Right lobe of liver (tissue), 6 donors: Measurements from ENCODE around the gene ACAP3. TPM values are rescaled to one million over a fixed set of nuclear protein-coding genes. Genes with fewer than 3 reads are reported as not detected.
A peak's percentile ranks its signal among the peaks of the same experiment; 100 is the strongest.

ENCODE experiments used
- ATAC-seq, 4 donors: fragments of 200-7000 bp; cut with Tn5 transposase; one replicate each; pipeline ENCODE4 v1.9.1; 2020; ENCODE audit warnings: mild to moderate bottlenecking in 4 of 4, moderate library complexity in 4 of 4
- DNase-seq, 3 donors: peaks; one replicate each; pipeline ENCODE4 v3.0.0-alpha.2; 2020
- H3K27ac ChIP-seq, 3 donors: fragments of 200-600 bp; one replicate each; pipeline ENCODE4 v1.8.0; 2022
- H3K27me3 ChIP-seq, 2 donors: fragments of 200-600 bp; one replicate each; pipeline ENCODE4 v1.8.0; 2022
- H3K36me3 ChIP-seq, 4 donors: fragments of 200-600 bp; sonication (generic) in 1 of 4; one replicate each; pipeline versions ENCODE4 v1.5.1 to v1.8.0; 2017 to 2022; ENCODE audit warnings: control low read depth in 1 of 4
- H3K4me1 ChIP-seq, 4 donors: fragments of 200-600 bp; sonication (generic) in 1 of 4; one replicate each; pipeline versions ENCODE4 v1.5.1 to v1.8.0; 2017 to 2022; ENCODE audit warnings: control low read depth in 1 of 4
- H3K4me3 ChIP-seq, 3 donors: fragments of 200-600 bp; one replicate each; pipeline ENCODE4 v1.8.0; 2022
- H3K9me3 ChIP-seq, 4 donors: fragments of 200-600 bp; sonication (generic) in 1 of 4; one replicate each; pipeline versions ENCODE4 v1.5.1 to v1.8.0; 2017 to 2022; ENCODE audit warnings: control low read depth in 1 of 4
- CTCF ChIP-seq, 4 donors: fragments of 200-600 bp in 3 of 4; fragments of 450-650 bp in 1 of 4; IDR thresholded peaks; one replicate each; pipeline versions ENCODE4 v1.5.1 to v1.8.0; 2016 to 2022; ENCODE audit warnings: antibody characterized with exemption in 4 of 4, mild to moderate bottlenecking in 2 of 4
- POLR2A ChIP-seq: fragments of 450-650 bp; IDR thresholded peaks from one replicate; pipeline ENCODE4 v1.6.1; 2017; ENCODE audit warnings: antibody characterized with exemption, mild to moderate bottlenecking
- WGBS: methylation state at CpG from one replicate; pipeline ENCODE4 v1.1.6; 2018; ENCODE audit warnings: low coverage, low lambda C conversion rate; ENCODE audit not compliant: insufficient coverage; ENCODE audit errors: missing lambda C conversion rate; 5-methylcytosine and 5-hydroxymethylcytosine counted together
- intact Hi-C, 2 donors: fragments of 100-400 bp; cut with DNase I; formaldehyde crosslinking; loops; one replicate each; pipeline versions ENCODE4 v1.11.2 to v1.14.1; 2022
- total RNA-seq, 6 experiments: library from RNA; depleted of rRNA in 2 of 6; stranded (reverse); fragments of >200 nt in 2 of 6; fragmentation: NEBNext Ultra II Directional in 3 of 6; extraction: Animal tissue kit (Norgen Biotek cat#: 25700) in 3 of 6; gene quantifications; one replicate each; pipeline versions ENCODE4 v1.1.0 to v1.2.4, GENCODE V29; 2016 to 2023
- donor health status: DM: no; HTN: yes; CAD: no.
- donor health status: DM: no; HTN: no; CAD: no.
- donor health status: DM: no; HTN: no; CAD: no.
- donor health status: DM: no; HTN: yes; CAD: no.
- donor health status: DM: no; HTN: yes; CAD: no.

Gene ACAP3
- total RNA-seq, 6 experiments from 2014 or later = 20.1 to 28.0 (median 22.0) TPM

- H3K27me3 ChIP-seq = no peaks in the 10 kb centered on the region
- no peak overlapping the region for H3K27ac ChIP-seq
- intact Hi-C loops = no loop called here
- WGBS = 76% methylated on average over 5 of the region's 32 CpGs
- DNase-seq = no peak
- no peak for ATAC-seq
- no peaks in the 10 kb centered on the region for H3K9me3 ChIP-seq
- H3K4me1 ChIP-seq = peaks cover 0 to 15% (median 6%) of the 10 kb centered on the region in 4 donors
- no peak for TF ChIP-seq CTCF (IDR thresholded peaks at IDR 0.05)
- TF ChIP-seq POLR2A = no peak
- no peaks in the 10 kb centered on the region for H3K36me3 ChIP-seq
- H3K4me3 ChIP-seq = no peak overlapping the region
Observed at GRCh38 chr1:1284221-1285101, 23.3 kb downstream of the ACAP3 start.

GRCh38 chr1:1283821-1284220, 23.9 kb downstream of the ACAP3 start:
- DNase-seq = no peak
- no peaks in the 10 kb centered on the region for H3K36me3 ChIP-seq
- H3K27ac ChIP-seq = no peak overlapping the region
- H3K4me3 ChIP-seq = no peak overlapping the region
- ATAC-seq = no peak
- TF ChIP-seq CTCF (IDR thresholded peaks at IDR 0.05) = no peak
- no peak for TF ChIP-seq POLR2A
- H3K4me1 ChIP-seq = peaks cover 0 to 15% (median 6%) of the 10 kb centered on the region in 4 donors
- H3K27me3 ChIP-seq = no peaks in the 10 kb centered on the region
- no peaks in the 10 kb centered on the region for H3K9me3 ChIP-seq
- intact Hi-C loops = no loop called here
- 3% methylated on average over 5 of the region's 9 CpGs for WGBS

- H3K27ac ChIP-seq = no peak overlapping the region
- DNase-seq (no peak), ATAC-seq (no peak)
- peaks cover 0 to 15% (median 6%) of the 10 kb centered on the region in 4 donors for H3K4me1 ChIP-seq
- H3K9me3 ChIP-seq = no peaks in the 10 kb centered on the region
- H3K27me3 ChIP-seq = no peaks in the 10 kb centered on the region
- no peaks in the 10 kb centered on the region for H3K36me3 ChIP-seq
- intact Hi-C loops = no loop called here
- TF ChIP-seq POLR2A (no peak), CTCF (IDR thresholded peaks at IDR 0.05) (no peak)
- H3K4me3 ChIP-seq = no peak overlapping the region
- WGBS = 81% methylated on average over 6 of the region's 14 CpGs
Observed at GRCh38 chr1:1282998-1283397, 24.7 kb downstream of the ACAP3 start.

GRCh38 chr1:1281533-1282321, 26.0 kb downstream of the ACAP3 start:
- ATAC-seq (peak; percentile 92 to 96 (median 94)), DNase-seq (peak; percentile 93 to 99 (median 97))
- H3K27me3 ChIP-seq = no peaks in the 10 kb centered on the region
- no peak for TF ChIP-seq CTCF (IDR thresholded peaks at IDR 0.05)
- TF ChIP-seq POLR2A = no peak
- intact Hi-C loops = no loop called here
- H3K4me1 ChIP-seq = peaks cover 0 to 15% (median 6%) of the 10 kb centered on the region in 4 donors
- H3K27ac ChIP-seq = peak overlapping the region in 2 of 3 donors; percentile 30 to 64
- H3K4me3 ChIP-seq = peak overlapping the region in 1 of 3 donors; percentile 19
- no peaks in the 10 kb centered on the region for H3K9me3 ChIP-seq
- H3K36me3 ChIP-seq = no peaks in the 10 kb centered on the region
- no CpG with 5 or more reads among the region's 26 CpGs for WGBS
